Esophagus squamous epithelium (tissue), 5 donors: ENCODE measurements around the gene KLC1. TPM values are rescaled to one million over a fixed set of nuclear protein-coding genes. Genes with fewer than 3 reads are reported as not detected.

Source experiments
- DNase-seq: peaks from one replicate; lab custom pipeline; 2025; lab: John Stamatoyannopoulos, UW
- H3K27ac ChIP-seq, 4 donors: fragments of 200-600 bp; sonication (generic); one replicate each; pipeline ENCODE4 v1.5.1; 2016 to 2019; ENCODE audit warnings: mild to moderate bottlenecking in 1 of 4
- H3K27me3 ChIP-seq, 4 donors: fragments of 200-600 bp; sonication (generic); 1 replicate in 3 of 4; 2 replicates in 1 of 4; pipeline versions ENCODE4 v1.5.1 to v1.6.0; 2017 to 2021; ENCODE audit warnings: antibody characterized with exemption in 1 of 4
- H3K36me3 ChIP-seq, 3 donors: fragments of 200-600 bp; sonication (generic); one replicate each; pipeline ENCODE4 v1.5.1; 2016 to 2019
- H3K4me1 ChIP-seq, 3 donors: fragments of 200-600 bp; sonication (generic); one replicate each; pipeline ENCODE4 v1.5.1; 2017 to 2019
- H3K4me3 ChIP-seq, 4 donors: fragments of 200-600 bp; sonication (generic); 1 replicate in 3 of 4; 2 replicates in 1 of 4; pipeline ENCODE4 v1.5.1; 2016 to 2019; ENCODE audit warnings: mild to moderate bottlenecking in 2 of 4, moderate library complexity in 1 of 4
- H3K9me3 ChIP-seq, 3 donors: fragments of 200-600 bp; sonication (generic); one replicate each; pipeline ENCODE4 v1.5.1; 2016 to 2019
- CTCF ChIP-seq, 6 experiments: fragments of 450-650 bp in 4 of 6; fragments of 200-600 bp in 2 of 6; sonication (generic) in 2 of 6; IDR thresholded peaks; one replicate each; pipeline ENCODE4 v1.5.1; 2016 to 2019; ENCODE audit warnings: antibody characterized with exemption in 6 of 6, mild to moderate bottlenecking in 4 of 6, moderate library complexity in 4 of 6
- POLR2A ChIP-seq, 4 donors: fragments of 450-650 bp; IDR thresholded peaks; one replicate each; pipeline ENCODE4 v1.6.1; 2017; ENCODE audit warnings: antibody characterized with exemption in 4 of 4, mild to moderate bottlenecking in 4 of 4, moderate library complexity in 3 of 4
- WGBS, 2 donors: methylation state at CpG; one replicate each; pipeline ENCODE4 v1.1.5; 2018; 5-methylcytosine and 5-hydroxymethylcytosine counted together
- intact Hi-C: fragments of 100-400 bp; cut with DNase I; formaldehyde crosslinking; loops from one replicate; pipeline ENCODE4 v1.15.0; 2022
- total RNA-seq, 4 donors: library from RNA; depleted of rRNA; stranded (reverse); fragments of >200 nt; gene quantifications; one replicate each; pipeline ENCODE4 v1.1.0, GENCODE V29; 2016
- donor health status: DM: yes; HTN: yes; CAD: no.

Gene KLC1
- total RNA-seq, 4 donors from 2014 or later = 101 to 285 (median 194) TPM

DNA sequence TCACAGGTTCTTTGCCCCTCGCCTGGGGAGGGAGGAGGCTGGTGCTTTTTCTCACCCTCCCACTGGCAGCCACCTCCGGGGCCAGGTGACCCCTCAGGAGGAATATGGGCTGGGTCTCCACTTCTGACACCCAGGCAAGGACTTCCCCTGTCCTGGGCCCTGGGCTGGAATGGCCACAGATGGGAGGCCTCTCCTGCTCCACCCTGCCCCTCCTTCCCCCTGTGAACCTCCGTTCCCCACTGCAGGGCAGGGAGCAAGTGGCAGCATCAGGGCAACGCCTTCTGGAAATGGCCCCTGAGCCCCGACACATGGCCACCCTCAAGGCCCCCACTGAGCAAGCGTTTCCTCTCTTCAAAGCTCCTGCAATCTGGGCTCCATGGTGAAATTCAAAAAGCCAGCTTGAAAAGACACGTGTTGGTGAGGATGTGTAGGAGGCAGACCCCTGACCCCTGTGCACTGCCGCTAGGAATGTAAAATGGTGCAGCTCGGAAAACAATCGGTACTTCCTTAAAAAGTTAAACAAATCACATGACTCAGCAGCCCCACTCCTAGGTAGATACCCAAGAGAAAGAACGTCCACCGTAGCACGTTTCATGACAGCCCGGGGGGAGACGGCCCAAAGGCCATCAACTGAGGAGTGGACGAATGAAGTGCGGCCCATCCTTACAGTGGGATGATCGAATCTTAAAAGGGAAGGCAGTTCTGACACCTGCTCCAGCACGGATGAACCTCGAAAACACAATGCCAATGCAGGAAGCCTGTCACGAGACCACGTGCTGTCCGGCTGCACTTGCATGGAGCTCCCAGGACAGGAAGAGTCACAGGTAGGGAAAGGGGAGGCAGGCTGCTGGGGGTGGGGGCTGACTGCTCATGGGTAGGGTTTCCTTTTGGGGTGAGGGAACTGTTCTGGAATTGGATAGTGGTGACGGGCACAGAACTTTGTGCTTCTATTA lies 74.7 kb downstream of the KLC1 start:
- Histone ChIP-seq H3K36me3 (peaks cover 18 to 90% (median 35%) of the 10 kb centered on the region in 3 donors), H3K27ac (peak overlapping the region in 2 of 4 donors; percentile 79), H3K27me3 (no peaks in the 10 kb centered on the region), H3K4me3 (no peak overlapping the region), H3K9me3 (no peaks in the 10 kb centered on the region), H3K4me1 (peaks cover 17 to 94% (median 34%) of the 10 kb centered on the region in 3 donors)
- WGBS, 2 donors = 68 to 75% methylated on average over 15 to 19 of the region's 24 CpGs
- TF ChIP-seq POLR2A (IDR thresholded peaks at IDR 0.05) = no peak
- DNase-seq = no peak
- intact Hi-C loops = no loop called here

GRCh38 chr14:103704708-103705107 lies 75.7 kb downstream of the KLC1 start:
- no peak for DNase-seq
- WGBS, 2 donors = 54 to 65% methylated on average over 12 of the region's 13 CpGs
- H3K4me1 ChIP-seq = peaks cover 21 to 94% (median 34%) of the 10 kb centered on the region in 3 donors
- no peaks in the 10 kb centered on the region for H3K27me3 ChIP-seq
- H3K36me3 ChIP-seq = peaks cover 13 to 84% (median 35%) of the 10 kb centered on the region in 3 donors
- H3K27ac ChIP-seq = peak overlapping the region in 3 of 4 donors; percentile 61 to 79 (median 79)
- no peaks in the 10 kb centered on the region for H3K9me3 ChIP-seq
- no peak overlapping the region for H3K4me3 ChIP-seq
- intact Hi-C loops = no loop called here
- TF ChIP-seq POLR2A (IDR thresholded peaks at IDR 0.05) = no peak

GRCh38 chr14:103705118-103705503 lies 76.1 kb downstream of the KLC1 start:
- Histone ChIP-seq H3K36me3 (peaks cover 9 to 83% (median 32%) of the 10 kb centered on the region in 3 donors), H3K9me3 (no peaks in the 10 kb centered on the region), H3K4me1 (peaks cover 25 to 94% (median 31%) of the 10 kb centered on the region in 3 donors), H3K27me3 (no peaks in the 10 kb centered on the region), H3K27ac (peak overlapping the region in 3 of 4 donors; percentile 61 to 79 (median 79)), H3K4me3 (no peak overlapping the region)
- intact Hi-C loops = no loop called here
- no peak for DNase-seq
- 50 to 77% methylated on average over 6 to 9 of the region's 15 CpGs for WGBS, 2 donors
- TF ChIP-seq POLR2A (IDR thresholded peaks at IDR 0.05) = no peak
- TF ChIP-seq CTCF (IDR thresholded peaks at IDR 0.05) = no peak

- H3K27ac ChIP-seq = peak overlapping the region; percentile 11 to 79 (median 70)
- no peaks in the 10 kb centered on the region for H3K27me3 ChIP-seq
- DNase-seq = no peak
- 66 to 83% methylated on average over 17 to 20 of the region's 28 CpGs for WGBS, 2 donors
- no peaks in the 10 kb centered on the region for H3K9me3 ChIP-seq
- intact Hi-C loops = no loop called here
- no peak for TF ChIP-seq POLR2A (IDR thresholded peaks at IDR 0.05)
- TF ChIP-seq CTCF (IDR thresholded peaks at IDR 0.05) = no peak
- peaks cover 9 to 77% (median 26%) of the 10 kb centered on the region in 3 donors for H3K36me3 ChIP-seq
- no peak overlapping the region for H3K4me3 ChIP-seq
- H3K4me1 ChIP-seq = peaks cover 28 to 94% (median 31%) of the 10 kb centered on the region in 3 donors
These were observed 76.7 kb downstream of the KLC1 start for GRCh38 chr14:103705504-103706284.

DNA sequence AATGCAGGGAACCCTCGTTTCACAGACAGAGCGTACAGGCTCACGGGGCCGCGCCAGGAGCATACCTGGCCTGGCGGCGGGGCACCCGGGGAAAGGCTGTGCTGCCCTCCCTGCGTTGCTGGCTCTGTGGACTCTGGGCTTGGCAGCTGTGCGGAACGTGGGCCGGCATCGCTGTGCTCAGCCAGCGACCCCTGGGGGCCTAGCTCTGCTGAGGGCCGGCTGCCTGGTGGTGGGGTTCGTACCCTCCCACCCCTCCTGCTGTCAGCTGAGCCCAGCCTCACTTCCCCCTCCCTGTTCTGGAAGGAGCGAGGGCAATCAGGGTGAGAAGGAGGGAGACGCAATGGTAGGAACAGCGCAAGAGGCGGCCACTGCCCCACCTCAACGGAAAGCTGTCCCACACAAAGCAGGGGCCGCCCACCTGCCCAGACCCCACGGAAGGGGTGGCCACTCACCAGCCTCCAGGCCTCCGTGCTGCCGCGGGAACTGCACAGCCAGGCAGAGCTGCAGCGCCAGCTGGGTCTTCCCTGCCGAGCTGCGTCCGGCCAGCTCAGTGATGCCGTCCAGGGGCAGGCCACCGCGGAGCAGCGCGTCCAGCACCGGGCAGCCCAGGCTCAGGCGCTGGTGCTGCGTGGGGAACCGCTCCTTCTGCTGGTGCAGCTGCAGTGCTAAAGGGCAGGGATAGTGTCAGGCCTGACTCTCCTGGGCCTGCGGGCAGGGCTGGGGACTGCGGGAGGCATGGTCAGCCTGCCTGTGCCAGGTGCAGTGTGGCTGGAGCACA lies 77.7 kb downstream of the KLC1 start:
- Histone ChIP-seq H3K4me1 (peaks cover 38 to 98% (median 40%) of the 10 kb centered on the region in 3 donors), H3K27me3 (no peaks in the 10 kb centered on the region), H3K4me3 (no peak overlapping the region), H3K9me3 (no peaks in the 10 kb centered on the region), H3K36me3 (peaks cover 9 to 66% (median 21%) of the 10 kb centered on the region in 3 donors), H3K27ac (peak overlapping the region in 3 of 4 donors; percentile 61 to 79 (median 79))
- WGBS, 2 donors = 74 to 80% methylated on average over 3 to 12 of the region's 41 CpGs
- TF ChIP-seq POLR2A (IDR thresholded peaks at IDR 0.05) (no peak), CTCF (IDR thresholded peaks at IDR 0.05) (no peak)
- intact Hi-C loops = no loop called here
- DNase-seq = no peak
